ENCODE data around the gene PTX4.

DNA sequence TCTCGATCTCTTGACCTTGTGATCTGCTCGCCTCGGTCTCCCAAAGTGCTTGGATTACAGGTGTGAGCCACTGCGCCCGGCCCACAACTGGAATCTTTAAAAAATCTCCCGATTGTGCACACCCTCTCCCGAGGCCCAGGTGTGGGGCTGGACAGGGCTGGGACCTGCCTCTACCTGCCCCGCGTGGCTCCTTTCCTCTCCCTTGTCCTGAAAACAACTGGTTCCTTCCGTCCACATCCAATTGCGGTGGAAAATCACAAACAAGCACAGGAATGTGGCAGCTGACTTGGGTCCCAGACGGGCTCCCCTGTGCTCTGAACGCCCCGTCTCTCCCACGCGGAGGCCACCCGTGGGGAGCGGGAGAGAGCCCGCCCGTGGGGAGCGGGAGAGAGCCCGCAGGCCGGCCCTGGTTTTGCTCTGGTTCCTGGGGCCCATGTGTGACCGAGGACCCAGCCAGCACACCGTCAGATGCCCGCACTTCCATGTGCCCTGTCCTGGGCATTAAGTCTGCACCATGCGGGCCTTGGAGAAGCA, 41.7 kb upstream of the PTX4 start:
- TF ChIP-seq, protein P1, sequence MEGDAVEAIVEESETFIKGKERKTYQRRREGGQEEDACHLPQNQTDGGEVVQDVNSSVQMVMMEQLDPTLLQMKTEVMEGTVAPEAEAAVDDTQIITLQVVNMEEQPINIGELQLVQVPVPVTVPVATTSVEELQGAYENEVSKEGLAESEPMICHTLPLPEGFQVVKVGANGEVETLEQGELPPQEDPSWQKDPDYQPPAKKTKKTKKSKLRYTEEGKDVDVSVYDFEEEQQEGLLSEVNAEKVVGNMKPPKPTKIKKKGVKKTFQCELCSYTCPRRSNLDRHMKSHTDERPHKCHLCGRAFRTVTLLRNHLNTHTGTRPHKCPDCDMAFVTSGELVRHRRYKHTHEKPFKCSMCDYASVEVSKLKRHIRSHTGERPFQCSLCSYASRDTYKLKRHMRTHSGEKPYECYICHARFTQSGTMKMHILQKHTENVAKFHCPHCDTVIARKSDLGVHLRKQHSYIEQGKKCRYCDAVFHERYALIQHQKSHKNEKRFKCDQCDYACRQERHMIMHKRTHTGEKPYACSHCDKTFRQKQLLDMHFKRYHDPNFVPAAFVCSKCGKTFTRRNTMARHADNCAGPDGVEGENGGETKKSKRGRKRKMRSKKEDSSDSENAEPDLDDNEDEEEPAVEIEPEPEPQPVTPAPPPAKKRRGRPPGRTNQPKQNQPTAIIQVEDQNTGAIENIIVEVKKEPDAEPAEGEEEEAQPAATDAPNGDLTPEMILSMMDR (IDR thresholded peaks at IDR 0.05; ENCODE audit: low read length), result no peak
- no peak for TF ChIP-seq EZH2 (optimal IDR thresholded peaks at IDR 0.05; ENCODE audit: low read depth, low read length)
- TF ChIP-seq EZH2phosphoT487 (IDR thresholded peaks at IDR 0.05; ENCODE audit: low read length), result no peak

All from MM.1S (cell line).